Stimulated activated CD8-positive, alpha-beta memory T cell treated with anti-CD3 and anti-CD28 coated beads, Interleukin-7, amount 100 ng/mL, for 48 hours (primary cell): ENCODE results near the gene PRRT1B.
"Not testable (repeated sequence)": the region's sequence is repeated elsewhere in the genome, so short reads cannot be mapped to it uniquely, and the experiment has no call there.

ENCODE experiments used
- DNase-seq, 2 donors: peaks; one replicate each; pipeline ENCODE4 v3.0.0-alpha.2; 2020; ENCODE audit warnings: low read depth in 1 of 2; ENCODE audit errors: extremely low read depth in 1 of 2

Gene PRRT1B

GRCh38 chr9:131545003-131545785, at the start of gene PRRT1B:
Gene PRRT1B, plus strand, starts transcription at chr9:131545523. Its CDS starts 93 bp downstream, at chr9:131545616.
- DNase-seq: no peak

GRCh38 chr9:131495785-131496184, 49.5 kb upstream of the PRRT1B start:
- no peak for DNase-seq

GRCh38 chr9:131496844-131497405, 48.4 kb upstream of the PRRT1B start:
- no peak for DNase-seq

GRCh38 chr9:131499254-131499767, 46.0 kb upstream of the PRRT1B start:
- DNase-seq: no peak

- peak; percentile 43 to 88 for DNase-seq
These were observed 44.9 kb upstream of the PRRT1B start for GRCh38 chr9:131500377-131500776.

- DNase-seq: peak; percentile 42 to 76
These were observed 44.3 kb upstream of the PRRT1B start for GRCh38 chr9:131500939-131501541.

- peak; percentile 78 for DNase-seq
These were observed 42.3 kb upstream of the PRRT1B start, which contains the start of gene POMT1 for GRCh38 chr9:131502781-131503625. Gene POMT1, plus strand, starts transcription at chr9:131502918. Its CDS starts 1,301 bp downstream, at chr9:131504219.

GRCh38 chr9:131503626-131504465, 41.5 kb upstream of the PRRT1B start:
- peak; percentile 67 to 85 for DNase-seq

GRCh38 chr9:131505012-131505411, 40.3 kb upstream of the PRRT1B start:
- DNase-seq: no peak

GRCh38 chr9:131511416-131511815, 33.9 kb upstream of the PRRT1B start:
- DNase-seq: no peak

- no peak for DNase-seq
These were observed 33.4 kb upstream of the PRRT1B start for GRCh38 chr9:131511880-131512279.

- DNase-seq: no peak
These were observed 32.1 kb upstream of the PRRT1B start for GRCh38 chr9:131513177-131513576.

- not testable (repeated sequence) for DNase-seq
These were observed 29.7 kb upstream of the PRRT1B start for GRCh38 chr9:131515559-131516031.

GRCh38 chr9:131516100-131516499, 29.2 kb upstream of the PRRT1B start:
- no peak for DNase-seq

- no peak for DNase-seq
These were observed 28.4 kb upstream of the PRRT1B start for GRCh38 chr9:131516930-131517329.

GRCh38 chr9:131517761-131518190, 27.5 kb upstream of the PRRT1B start:
- no peak for DNase-seq

- no peak for DNase-seq
These were observed 26.8 kb upstream of the PRRT1B start for GRCh38 chr9:131518553-131518952.

GRCh38 chr9:131520503-131520902, 24.8 kb upstream of the PRRT1B start:
- DNase-seq: no peak

- DNase-seq: no peak
These were observed 24.1 kb upstream of the PRRT1B start for GRCh38 chr9:131521203-131521602.

- no peak for DNase-seq
These were observed 23.5 kb upstream of the PRRT1B start for GRCh38 chr9:131521822-131522221.
